Eye (tissue), 1 donor: ENCODE measurements around the gene GNG2.

Experiments
- DNase-seq: peaks from one replicate; pipeline ENCODE4 v3.0.0-alpha.2; 2015

GNG2 gene

DNA sequence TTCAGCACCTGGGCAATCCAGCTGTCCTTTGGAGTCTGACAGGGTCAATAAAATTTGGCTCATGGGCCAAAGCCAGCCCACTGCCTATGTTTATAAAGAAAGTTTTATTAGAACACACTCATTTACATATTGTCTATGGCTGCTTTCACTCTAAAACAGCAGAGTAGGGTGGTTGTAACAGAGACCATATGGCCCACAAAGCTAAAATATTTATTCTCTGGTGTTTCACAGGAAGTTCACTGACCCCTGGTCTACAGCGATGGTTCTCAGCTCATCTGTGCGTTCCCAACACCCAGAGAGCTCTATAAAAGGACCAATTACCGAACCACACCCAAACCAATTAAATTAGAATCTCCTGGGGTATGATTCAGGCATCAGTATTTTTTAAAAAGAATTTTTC lies 91.2 kb downstream of the GNG2 start:
- no peak for DNase-seq

DNA sequence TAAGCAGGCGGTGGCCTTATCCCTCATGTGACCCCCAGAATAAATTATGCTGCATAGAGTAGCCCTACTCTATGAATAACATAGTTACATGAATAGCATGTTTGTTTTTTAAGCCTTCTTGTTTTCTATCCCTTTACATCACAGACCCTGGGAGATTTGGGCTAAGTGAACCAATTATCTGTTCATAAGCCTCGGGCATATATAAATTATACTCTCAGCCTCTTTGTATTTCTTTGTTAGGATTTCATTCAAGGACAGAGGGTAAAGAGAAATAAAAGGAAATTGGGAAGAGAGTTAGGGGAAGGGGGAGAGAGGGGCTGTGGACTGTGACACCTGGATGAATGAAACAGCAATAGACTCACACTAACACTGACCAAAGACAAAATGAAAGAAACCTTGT lies 93.6 kb downstream of the GNG2 start:
- no peak for DNase-seq

DNA sequence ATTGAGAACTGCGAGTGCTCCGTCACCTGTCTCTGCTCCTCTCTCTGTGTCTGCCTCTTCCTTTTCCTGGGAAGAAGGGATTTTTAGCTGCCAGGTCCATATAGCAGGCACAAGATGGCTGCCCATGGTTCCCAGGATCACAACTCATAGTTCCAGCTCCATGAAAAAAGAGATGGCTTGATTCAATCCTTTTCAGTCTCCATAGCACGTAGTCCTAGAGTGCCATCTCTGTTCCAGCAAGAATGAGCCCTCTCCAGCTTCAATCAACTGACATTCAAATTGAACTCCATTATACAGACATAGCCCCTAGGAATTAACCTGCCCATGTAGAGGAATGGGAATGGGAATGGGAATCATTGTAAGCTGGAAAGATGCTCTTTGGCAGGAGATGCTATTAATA lies 94.2 kb downstream of the GNG2 start:
- no peak for DNase-seq

DNA sequence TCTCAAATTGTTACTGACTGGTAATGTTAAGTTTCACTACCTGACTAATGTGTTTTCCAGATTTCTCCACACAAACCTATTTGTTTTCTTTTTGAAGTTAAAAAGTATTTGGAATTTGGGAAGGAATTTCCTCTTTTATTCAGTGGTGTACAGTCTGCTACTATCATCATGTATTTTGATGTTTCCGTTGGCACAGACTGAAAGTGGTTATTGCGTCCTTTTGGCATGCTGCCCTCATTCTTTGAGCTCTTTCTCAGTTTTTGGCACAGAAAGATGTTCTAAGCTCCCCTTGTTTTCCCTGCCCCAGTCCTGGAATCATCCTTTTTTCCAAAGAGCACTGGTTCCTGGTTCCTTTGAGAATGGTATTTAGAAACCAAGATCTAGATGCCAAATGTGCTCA lies 97.5 kb downstream of the GNG2 start:
- DNase-seq, result no peak

DNA sequence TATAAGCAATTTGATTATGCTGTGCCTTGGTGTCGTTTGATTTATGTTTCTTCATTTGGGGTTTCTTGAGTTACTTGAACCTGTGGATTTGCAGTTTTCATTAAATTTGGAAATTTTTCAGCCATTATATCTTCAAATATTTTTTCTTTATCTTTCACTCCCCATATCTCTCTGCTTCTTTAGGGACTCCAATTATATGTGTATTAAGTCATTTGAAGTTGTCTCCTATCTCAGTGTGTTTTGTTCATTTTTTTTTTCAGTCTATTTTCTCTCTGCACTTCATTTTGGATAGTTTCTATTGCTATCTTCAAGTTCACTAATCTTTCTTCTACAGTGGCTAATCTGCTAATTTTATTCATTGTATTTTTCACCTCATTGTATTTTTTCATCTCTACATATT lies 99.5 kb downstream of the GNG2 start:
- no peak for DNase-seq

DNA sequence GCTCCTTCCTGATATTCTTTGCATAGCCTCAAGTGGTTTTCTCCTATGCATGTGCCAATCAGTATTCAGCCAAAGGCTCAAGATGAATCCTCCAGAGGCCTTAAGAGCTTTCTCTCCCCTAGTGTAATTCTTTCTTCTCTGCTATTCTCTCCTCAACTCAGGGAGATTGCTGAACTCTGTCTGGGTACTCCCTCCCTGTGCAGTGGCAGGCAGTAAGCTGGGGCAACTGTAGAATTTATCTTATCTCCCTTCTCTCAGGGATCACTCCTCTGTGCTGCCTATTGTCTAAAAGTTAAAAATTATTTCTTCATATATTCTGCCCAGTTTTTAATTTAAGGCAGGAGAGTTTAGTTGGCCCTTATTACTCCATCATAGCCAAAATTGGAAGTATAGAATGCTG lies 100.5 kb downstream of the GNG2 start:
- no peak for DNase-seq

DNA sequence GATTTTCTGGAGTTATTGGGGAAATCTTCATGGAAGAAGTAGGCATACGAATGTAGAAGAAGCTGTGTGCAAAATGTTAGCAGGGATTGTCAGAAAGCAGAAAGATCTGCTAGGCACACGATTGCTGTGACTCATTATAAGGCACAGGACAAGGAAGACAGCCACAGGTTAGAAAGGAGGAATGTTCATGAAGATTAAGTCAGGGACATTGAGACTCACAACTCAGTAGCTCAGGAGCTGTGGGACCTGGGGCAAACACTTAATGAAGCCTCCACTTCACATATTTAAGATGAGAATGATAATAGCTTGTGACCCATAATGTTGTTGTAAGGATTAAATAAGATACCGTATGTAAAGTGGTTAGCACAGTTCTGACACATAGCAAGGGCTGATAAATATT lies 102.3 kb downstream of the GNG2 start:
- DNase-seq, result no peak

DNA sequence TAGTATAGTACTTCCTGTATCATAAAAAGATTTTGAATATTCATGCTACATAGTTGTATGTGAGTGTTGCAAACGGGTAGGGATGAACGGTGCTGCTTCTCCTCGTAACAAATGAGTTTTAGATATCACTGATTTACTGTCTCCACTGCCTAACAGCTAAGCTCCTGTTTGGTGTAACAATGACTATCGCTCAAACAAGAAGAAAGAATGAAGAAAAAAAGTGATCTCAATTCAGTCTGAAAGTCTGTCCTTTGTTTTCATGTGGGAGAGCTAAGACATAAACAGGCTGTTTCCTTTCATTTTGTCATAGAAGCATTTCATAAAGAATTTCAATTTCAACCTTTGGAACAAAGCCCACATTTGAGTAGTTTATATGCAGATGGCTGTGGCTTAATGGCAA lies 102.9 kb downstream of the GNG2 start:
- DNase-seq, result peak; percentile 10

DNA sequence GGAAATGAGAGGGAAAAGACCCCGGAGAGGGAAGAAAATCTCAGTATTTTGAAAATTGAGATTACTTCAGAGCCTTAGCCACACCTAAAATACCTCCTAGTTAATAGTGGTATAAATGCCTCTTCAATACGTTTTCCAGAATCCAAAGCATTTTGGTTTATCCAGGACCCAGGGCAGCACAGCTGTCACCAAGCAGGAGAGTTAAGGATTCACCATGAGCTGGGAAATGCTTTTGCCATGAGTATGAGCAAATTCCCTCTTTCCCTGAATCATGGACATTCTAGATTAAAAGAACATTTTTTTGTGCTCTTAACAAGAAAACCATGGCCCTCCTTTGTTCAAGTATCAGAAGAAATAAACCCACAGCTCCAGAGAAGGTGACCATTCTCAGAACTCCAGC lies 107.1 kb downstream of the GNG2 start:
- DNase-seq, result no peak

DNA sequence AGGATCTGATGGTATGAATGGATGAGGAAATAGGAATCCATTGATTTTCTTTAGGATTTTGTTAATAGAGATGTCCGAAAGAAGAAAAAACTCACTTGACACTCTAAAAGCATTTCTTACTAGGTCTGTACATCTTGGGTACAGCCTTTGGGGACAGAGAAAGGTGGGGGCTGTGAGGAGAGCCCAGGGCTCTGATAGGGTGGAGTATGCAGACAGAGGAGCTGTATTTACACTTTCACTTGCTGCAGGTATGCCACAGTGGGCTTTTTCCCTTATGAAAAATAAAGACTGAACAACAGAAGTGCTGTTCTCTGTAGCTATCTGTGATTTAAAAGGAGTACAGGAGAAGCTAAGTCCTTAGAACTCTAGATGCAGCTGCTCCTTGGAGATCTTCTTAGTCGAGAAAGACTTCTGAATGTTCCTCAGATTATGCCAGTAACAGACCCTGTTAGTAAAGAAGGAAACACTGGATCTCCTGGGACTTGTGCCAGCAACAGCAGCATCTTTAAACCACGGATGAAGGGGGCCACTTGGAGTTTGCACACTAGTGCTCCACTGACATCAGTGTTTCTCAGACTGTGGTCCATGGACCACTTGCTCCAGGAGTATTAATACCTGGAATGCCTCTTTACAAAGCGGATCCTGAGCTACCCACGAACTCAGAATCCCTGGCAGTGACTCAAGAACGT lies 109.6 kb downstream of the GNG2 start:
- no peak for DNase-seq

DNA sequence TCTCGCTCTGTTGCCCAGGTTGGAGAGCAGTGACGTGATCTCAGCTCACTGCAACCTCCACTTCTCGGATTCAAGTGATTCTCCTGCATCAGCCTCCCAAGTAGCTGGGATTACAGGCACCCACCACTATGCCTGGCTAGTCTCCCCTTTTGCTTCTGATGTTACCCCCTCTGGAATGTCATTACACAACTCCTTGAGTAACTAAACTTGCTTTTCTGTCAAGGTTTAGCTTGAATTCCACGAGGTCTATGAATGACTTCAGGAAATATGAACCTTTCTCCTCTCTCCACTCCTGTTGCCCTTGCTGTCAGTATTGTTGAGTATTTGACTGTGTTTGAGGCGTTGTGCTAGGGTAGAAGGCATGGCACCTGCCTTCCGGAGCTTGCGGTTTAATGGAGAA lies 112.2 kb downstream of the GNG2 start:
- no peak for DNase-seq

DNA sequence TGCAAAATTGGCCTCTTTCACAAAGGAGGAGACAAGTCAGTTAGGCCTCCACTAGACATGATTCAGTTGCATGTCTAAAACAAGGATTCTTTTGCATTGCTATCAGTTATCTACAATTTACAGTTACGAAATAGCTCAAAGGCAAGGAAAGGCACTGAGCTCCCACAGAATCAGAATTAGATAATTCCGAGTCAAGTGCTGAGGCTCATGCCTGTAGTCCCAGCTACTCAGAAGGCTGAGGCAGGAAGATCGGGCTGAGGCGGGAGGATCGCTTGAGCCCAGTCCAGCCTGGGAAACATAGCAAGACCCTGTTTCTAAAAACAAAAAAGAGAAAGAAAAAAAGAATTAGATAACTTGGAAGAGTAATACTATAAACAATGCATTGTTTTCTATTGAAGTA lies 116.7 kb downstream of the GNG2 start:
- DNase-seq, result no peak

DNA sequence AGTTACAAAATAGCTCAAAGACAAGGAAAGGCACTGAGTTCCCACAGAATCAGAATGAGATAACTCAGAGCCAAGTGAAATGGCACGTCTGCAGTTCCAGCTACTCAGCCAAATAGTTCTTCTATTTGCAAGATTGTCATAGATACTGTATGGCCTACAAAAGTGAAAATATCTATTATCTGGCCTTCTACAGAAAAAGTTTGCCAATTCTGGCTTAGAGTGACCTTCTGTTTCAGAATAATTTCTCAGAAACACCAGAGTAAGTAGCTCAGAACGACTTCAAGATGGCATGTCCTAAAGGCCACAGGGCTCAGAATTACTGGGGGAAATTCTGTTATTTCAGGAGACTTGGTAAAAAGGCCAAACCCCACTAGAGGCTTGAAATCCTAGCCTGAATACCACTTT lies 118.3 kb downstream of the GNG2 start:
- no peak for DNase-seq

DNA sequence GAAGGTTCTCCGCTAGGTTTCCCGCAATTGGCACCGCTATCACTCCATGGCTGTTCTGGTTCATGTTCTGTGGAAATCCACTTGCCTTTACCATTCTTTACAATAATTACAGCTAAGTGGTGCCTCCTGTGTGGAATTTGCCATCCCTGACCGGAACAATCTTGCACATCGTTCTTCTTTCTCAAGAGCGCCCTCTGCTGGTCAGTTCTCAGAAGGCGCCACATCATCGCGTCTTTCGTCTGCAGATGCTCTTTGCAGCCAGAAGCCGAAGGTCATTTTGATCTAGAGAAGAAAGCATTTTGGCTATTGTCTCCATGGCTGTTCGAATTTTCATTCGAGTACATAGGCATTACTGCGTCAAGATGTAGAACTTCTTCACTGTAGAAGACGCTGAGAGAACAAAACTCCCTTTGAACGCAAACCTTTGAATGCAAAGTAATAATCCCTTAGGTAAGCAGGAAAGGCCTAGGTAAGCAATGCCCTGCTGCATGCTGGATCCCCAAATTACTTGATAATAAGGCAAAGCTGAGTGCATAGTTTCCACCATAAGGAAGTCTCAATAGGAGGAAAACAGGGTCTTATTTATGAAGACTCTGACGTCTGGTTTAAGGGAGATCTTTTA lies 118.8 kb downstream of the GNG2 start:
- peak; percentile 94 for DNase-seq

DNA sequence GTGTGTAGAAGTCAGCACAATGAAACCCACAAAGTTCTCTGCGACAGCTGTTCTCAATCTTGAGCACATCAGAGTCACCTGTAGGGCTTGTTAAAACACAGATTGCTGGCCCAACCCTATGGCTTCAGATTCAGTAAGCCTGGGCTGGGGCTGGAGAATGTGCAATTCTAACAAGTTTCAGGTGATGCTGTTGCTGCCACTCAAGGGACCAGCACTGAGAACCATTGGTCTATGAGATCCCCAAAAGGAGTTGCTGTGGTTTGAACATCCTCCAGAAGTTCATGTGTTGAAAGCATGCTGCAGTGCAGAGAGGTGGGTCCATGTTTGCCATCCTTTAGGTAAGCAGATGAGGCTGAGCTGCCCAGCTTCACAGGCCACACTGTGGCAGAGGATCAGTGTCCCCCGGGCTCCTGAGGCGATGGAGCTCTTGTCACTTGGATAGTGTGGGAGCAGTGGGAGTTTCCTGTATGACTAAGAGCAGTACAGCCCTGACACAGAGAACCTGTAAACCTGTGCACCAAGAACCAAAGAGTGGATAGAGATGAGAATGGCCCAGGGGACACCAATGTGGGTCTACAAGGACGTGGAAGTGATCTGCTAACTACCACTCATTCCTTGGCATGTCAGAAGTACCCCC lies 120.9 kb downstream of the GNG2 start:
- no peak for DNase-seq

DNA sequence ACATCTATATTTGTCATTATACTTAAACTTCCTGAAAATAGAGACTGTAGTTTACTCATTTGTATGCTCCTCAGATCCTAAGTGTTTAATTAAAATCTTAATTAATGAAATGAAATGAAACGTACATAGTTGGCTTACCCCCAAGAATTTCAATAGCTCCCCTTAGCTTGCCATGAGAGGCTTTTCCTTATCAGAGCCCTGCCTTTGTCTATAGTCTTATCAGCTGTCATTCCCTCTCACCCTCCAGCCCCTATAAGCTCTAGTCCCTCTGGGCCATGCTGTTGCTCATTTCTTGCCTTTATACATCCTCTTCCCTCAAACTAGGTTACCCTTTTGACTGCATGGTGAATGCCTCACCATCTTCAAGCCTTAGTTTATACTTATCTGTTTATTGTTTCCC lies 127.8 kb downstream of the GNG2 start:
- DNase-seq, result no peak

DNA sequence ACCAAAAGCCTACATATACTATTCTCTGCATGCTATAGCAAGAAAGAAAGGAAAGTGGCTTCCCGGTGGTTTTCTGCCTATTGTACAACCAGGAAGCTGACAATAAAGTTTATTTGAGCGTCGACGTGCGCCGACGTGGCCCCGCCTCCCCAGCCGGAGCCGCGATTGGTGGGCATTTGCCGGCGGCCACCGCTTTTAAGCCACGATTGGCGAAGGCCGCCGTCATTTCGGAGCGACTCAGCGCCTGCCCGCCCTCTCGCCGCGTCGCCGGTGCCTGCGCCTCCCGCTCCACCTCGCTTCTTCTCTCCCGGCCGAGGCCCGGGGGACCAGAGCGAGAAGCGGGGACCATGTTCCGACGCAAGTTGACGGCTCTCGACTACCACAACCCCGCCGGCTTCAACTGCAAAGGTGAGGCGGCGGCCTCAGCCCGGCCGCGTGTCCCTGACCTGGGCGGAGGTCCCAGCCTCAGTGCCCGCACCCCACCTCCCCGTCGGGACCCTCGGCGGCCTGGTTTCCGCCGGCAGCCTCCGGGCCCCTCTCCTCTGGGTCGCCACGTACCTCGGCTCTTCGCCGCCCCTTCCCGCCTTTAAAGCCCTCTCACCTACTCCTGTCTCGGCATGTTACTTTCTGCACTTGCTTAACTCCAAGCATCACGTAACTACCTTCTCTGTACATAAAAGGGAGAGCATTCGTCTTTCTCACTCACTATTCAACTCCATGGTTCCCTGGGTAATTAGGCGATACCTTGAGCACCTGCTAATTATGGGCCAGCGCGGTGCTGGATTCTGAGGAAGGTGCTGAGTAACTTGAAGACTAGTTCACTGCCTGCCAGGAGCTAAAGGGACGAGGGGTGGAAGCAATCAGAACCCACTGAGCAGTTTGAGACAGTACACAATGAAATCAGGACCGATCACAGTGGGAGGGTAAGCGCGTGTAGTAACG lies 129.2 kb downstream of the GNG2 start, which contains the start of gene RTRAF:
Gene RTRAF, plus strand, starts transcription at position 254 of the 942 bp plus-strand sequence. Its CDS starts 94 bp downstream, at position 348.
- peak; percentile 96 for DNase-seq

DNA sequence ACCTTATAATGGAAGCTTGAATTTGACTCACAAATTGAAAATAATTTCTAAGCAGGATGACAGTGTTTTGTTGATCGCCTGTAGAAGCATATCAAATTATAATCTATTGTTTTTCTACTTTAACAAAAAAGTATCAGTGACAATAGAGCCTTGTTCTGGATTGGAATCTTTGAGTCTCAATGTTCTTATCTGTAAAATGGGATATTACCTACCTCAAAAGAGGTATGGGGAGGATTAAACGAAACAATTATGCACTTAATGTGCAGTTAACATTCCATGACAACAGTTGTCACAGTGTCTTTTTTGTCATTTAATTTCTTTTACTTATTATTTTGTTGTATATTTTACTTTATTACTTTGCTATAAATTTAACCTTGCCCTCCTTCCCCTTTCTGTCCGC lies 130.1 kb downstream of the GNG2 start:
- no peak for DNase-seq

DNA sequence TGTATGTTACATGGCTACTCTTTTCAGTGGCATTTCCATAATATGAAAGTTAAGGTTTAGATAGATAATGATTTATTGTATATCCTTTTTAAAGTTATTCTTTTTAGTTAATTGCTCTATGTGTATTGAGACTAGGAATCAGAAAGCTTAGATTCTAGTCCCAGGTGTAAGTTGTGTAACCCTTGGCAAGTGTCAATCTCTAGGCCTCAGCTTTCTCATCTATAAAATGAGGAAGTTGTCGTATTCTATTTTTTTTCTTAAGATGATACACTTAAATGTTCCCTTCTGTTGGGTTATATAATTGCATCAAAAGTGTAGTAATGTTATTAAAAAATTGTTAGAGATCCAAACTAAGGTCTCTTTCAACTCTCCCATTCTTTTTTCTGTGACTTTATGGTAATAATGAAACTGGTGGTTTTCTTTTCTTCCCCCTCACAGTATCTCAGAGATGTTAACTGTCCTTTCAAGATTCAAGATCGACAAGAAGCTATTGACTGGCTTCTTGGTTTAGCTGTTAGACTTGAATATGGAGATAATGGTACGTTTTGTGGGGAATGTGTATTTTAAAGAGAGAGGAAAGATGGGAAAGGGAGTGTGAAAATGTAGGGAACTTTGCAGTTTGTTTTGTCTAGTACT lies 133.0 kb downstream of the GNG2 start:
- no peak for DNase-seq

DNA sequence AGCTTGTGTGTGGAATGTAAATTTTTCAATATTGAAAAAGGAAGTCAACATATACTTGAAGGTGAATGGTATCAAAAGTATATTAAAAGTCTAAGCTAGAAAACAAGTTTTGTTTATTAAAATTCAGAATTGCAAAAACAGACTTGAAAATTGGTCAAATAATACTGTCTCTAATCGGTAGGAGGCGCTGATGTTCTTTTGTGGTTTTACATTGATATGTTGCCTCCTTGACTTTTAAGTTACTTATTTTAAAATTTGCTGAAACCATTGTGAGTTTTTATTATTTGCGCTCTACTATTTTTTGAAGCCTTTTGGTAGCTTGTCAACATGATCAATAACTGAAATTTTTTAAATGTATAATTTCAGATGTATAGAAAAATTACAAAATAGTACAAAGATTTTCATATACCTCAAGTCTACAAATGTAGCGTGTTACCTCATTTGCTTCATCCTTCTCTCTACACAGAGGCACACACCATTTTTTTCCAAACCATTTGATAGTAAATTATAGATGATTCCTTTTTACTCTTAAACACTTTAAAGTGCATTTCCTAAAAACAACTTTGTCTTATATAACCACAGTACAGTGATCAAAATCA lies 135.8 kb downstream of the GNG2 start:
- DNase-seq, result peak; percentile 64

DNA sequence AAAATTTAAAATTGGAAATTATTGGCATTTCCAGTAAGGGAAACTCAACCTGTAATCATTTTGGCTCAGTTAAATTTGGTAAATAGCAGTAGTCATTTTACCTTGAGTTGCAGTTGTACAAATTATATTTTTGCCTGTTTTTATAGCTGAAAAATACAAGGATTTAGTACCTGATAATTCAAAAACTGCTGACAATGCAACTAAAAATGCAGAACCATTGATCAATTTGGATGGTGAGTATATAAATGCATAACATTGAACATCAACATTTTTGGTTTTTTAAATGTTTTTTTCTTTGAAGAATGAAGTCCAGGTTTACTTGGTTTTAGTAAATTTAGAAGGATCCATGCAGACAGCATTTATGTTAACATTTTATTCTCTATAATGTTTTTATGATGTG lies 137.9 kb downstream of the GNG2 start:
- no peak for DNase-seq

DNA sequence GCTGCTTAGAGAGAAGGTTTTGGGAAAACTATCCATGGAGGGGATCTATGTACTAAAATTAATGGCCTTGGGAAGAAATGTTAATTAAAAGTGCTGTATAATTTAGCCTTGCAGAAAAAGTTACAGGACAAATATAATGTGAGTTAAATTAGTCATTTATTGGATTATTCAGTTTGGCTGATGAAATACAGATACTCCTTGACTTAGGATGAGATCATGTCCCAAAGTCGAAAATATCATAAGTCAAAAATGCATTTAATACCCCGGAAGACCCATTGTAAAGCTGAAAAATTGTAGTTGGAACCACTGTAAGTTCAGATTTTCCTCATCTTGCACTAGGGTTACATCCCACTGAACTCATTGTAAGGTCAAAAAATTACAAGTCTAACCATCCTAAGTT lies 138.7 kb downstream of the GNG2 start:
- no peak for DNase-seq
